GM23338 (cell line): ENCODE results near the gene PSORS1C1. TPM values are rescaled to one million over a fixed set of nuclear protein-coding genes. Genes with fewer than 3 reads are reported as not detected.

Experiments
- ATAC-seq: fragments of 200-7000 bp; cut with Tn5 transposase; 3 replicates; pipeline ENCODE4 v1.9.1; 2020
- DNase-seq: peaks from one replicate; pipeline ENCODE4 v3.0.0-alpha.2; 2015; ENCODE audit warnings: low spot score
- H2AFZ ChIP-seq: fragments of 200-600 bp; sonication (generic); 2 replicates; pipeline ENCODE4 v1.8.0; 2016; ENCODE audit warnings: antibody characterized with exemption, mild to moderate bottlenecking, moderate library complexity
- H3F3A ChIP-seq: fragments of 200-600 bp; sonication (generic); replicated peaks from 2 replicates; pipeline ENCODE4 v1.8.0; 2017; ENCODE audit warnings: antibody characterized with exemption, mixed run types, low read depth
- H3K27ac ChIP-seq: fragments of 200-600 bp; sonication (generic); 2 replicates; pipeline ENCODE4 v1.6.1; 2016; ENCODE audit warnings: low read depth
- H3K27me3 ChIP-seq: fragments of 200-600 bp; sonication (generic); 2 replicates; pipeline ENCODE4 v1.8.0; 2016; ENCODE audit warnings: mild to moderate bottlenecking, mixed run types, moderate library complexity; ENCODE audit not compliant: insufficient read depth
- H3K36me3 ChIP-seq: fragments of 200-600 bp; sonication (generic); 2 replicates; pipeline ENCODE4 v1.8.0; 2016; ENCODE audit warnings: mild to moderate bottlenecking; ENCODE audit not compliant: insufficient read depth
- H3K4me1 ChIP-seq: fragments of 200-600 bp; sonication (generic); 2 replicates; pipeline ENCODE4 v1.8.0; 2016; ENCODE audit warnings: mild to moderate bottlenecking, moderate library complexity; ENCODE audit not compliant: insufficient read depth
- H3K4me2 ChIP-seq: fragments of 200-600 bp; sonication (generic); 2 replicates; pipeline ENCODE4 v1.7.1; 2017; ENCODE audit warnings: mixed run types
- H3K4me3 ChIP-seq: fragments of 200-600 bp; sonication (generic); 2 replicates; pipeline ENCODE4 v1.6.1; 2016; ENCODE audit warnings: mixed run types
- H3K79me2 ChIP-seq: fragments of 200-600 bp; sonication (generic); replicated peaks from 2 replicates; pipeline ENCODE4 v1.8.0; 2017; ENCODE audit warnings: mild to moderate bottlenecking; ENCODE audit not compliant: insufficient read depth
- H3K9me2 ChIP-seq: fragments of 200-600 bp; sonication (generic); 2 replicates; pipeline ENCODE4 v1.8.0; 2017; ENCODE audit not compliant: insufficient read depth
- H4K20me1 ChIP-seq: fragments of 200-600 bp; sonication (generic); replicated peaks from 2 replicates; pipeline ENCODE4 v1.8.0; 2017; ENCODE audit warnings: mild to moderate bottlenecking; ENCODE audit not compliant: insufficient read depth
- H3K27ac Mint-ChIP-seq: 2 replicates; pipeline ENCODE4 v1.8.0; 2020; ENCODE audit warnings: inconsistent platforms, mild to moderate bottlenecking, moderate library complexity, mixed read lengths
- H3K27me3 Mint-ChIP-seq: 3 replicates; pipeline ENCODE4 v1.8.0; 2022; ENCODE audit warnings: low read depth, mild to moderate bottlenecking, moderate library complexity, mixed read lengths, inconsistent platforms; ENCODE audit not compliant: insufficient read depth, poor library complexity
- H3K36me3 Mint-ChIP-seq: 3 replicates; pipeline ENCODE4 v1.8.0; 2021; ENCODE audit warnings: low read depth, mild to moderate bottlenecking, inconsistent platforms, moderate library complexity, mixed read lengths
- H3K4me1 Mint-ChIP-seq: 3 replicates; pipeline ENCODE4 v1.8.0; 2020; ENCODE audit warnings: mild to moderate bottlenecking, inconsistent platforms, mixed read lengths
- H3K4me3 Mint-ChIP-seq: 3 replicates; pipeline ENCODE4 v1.8.0; 2021; ENCODE audit warnings: moderate library complexity, mild to moderate bottlenecking, inconsistent platforms, mixed read lengths
- H3K9me3 Mint-ChIP-seq: 3 replicates; pipeline ENCODE4 v1.8.0; 2020; ENCODE audit warnings: moderate library complexity, mild to moderate bottlenecking, inconsistent platforms, mixed read lengths
- CREB1 ChIP-seq: fragments of 250-450 bp; sonication (Bioruptor Pico); IDR thresholded peaks from 2 replicates; pipeline ENCODE4 v1.5.0; 2020; ENCODE audit warnings: low read depth, mild to moderate bottlenecking, moderate library complexity
- ETS1 ChIP-seq: IDR thresholded peaks from 2 replicates; pipeline ENCODE4 v1.6.1; 2016; ENCODE audit warnings: antibody characterized with exemption
- EZH2phosphoT487 ChIP-seq: fragments of 200-600 bp; sonication (generic); IDR thresholded peaks from one replicate; pipeline ENCODE4 v1.8.1; 2018; ENCODE audit warnings: antibody characterized with exemption; ENCODE audit not compliant: unreplicated experiment
- JUNB ChIP-seq: IDR thresholded peaks from one replicate; pipeline ENCODE4 v1.6.1; 2016; ENCODE audit warnings: antibody characterized with exemption; ENCODE audit not compliant: unreplicated experiment
- NANOG ChIP-seq: IDR thresholded peaks from 2 replicates; pipeline ENCODE4 v1.6.1; 2016; ENCODE audit warnings: antibody characterized with exemption, borderline replicate concordance
- POLR2AphosphoS5 ChIP-seq: IDR thresholded peaks from 2 replicates; pipeline ENCODE4 v1.6.1; 2016; ENCODE audit warnings: antibody characterized with exemption, low read depth
- STAT1 ChIP-seq: IDR thresholded peaks from one replicate; pipeline ENCODE4 v1.6.1; 2016; ENCODE audit warnings: antibody characterized with exemption; ENCODE audit not compliant: unreplicated experiment
- ZNF114 ChIP-seq: fragments of 250-450 bp; sonication (Bioruptor Pico); IDR thresholded peaks from 2 replicates; pipeline ENCODE4 v1.5.0; 2020; ENCODE audit warnings: mild to moderate bottlenecking, moderate library complexity
- ZNF462 ChIP-seq: fragments of 250-450 bp; sonication (Bioruptor Pico); IDR thresholded peaks from 2 replicates; pipeline ENCODE4 v1.5.0; 2020; ENCODE audit warnings: mild to moderate bottlenecking, moderate library complexity
- polyA plus RNA-seq: library from polyadenylated mRNA; unstranded; fragments of >200 nt; fragmentation: Nextera tagmentation; extraction: Ambion mirVana; gene quantifications from 2 replicates; pipeline ENCODE4 v1.2.1, GENCODE V29; 2016
- total RNA-seq: library from RNA; depleted of rRNA; stranded (reverse); fragments of >200 nt; shearing (Covaris generic); gene quantifications from 2 replicates; pipeline ENCODE4 v1.2.3, GENCODE V29; 2014

PSORS1C1 gene
- total and polyA plus RNA-seq, 2 experiments from 2014 or later = not detected

- TF ChIP-seq ZNF462 (CRISPR knock-in tag) (no peak), EZH2phosphoT487 (no peak)
These were observed 26.0 kb downstream of the PSORS1C1 start (continued) for GRCh38 chr6:31140643-31141042.

- Histone ChIP-seq H3K4me1 (peaks cover 7% of the 10 kb centered on the region; the same call in 1 of the 2 replicates), H2AFZ (no peak overlapping the region), H3K4me2 (no peak overlapping the region), H3K36me3 (peaks cover 7% of the 10 kb centered on the region), H3K27ac (no peak overlapping the region), H3K9me2 (0 out of 2 replicates have a peak, but pooled peaks cover 3% of the 10 kb centered on the region), H3K79me2 (no peaks in the 10 kb centered on the region), H3F3A (no peaks in the 10 kb centered on the region), H3K4me3 (no peak overlapping the region), H4K20me1 (no peaks in the 10 kb centered on the region), H3K27me3 (no peaks in the 10 kb centered on the region)
- Mint-ChIP-seq H3K4me1 (peaks cover 44% of the 10 kb centered on the region), H3K36me3 (peaks cover 33% of the 10 kb centered on the region), H3K27ac (no peak overlapping the region; the same call in 1 of the 2 replicates), H3K9me3 (peaks cover 7% of the 10 kb centered on the region; the same call in 2 of the 3 replicates), H3K27me3 (peaks cover 14% of the 10 kb centered on the region), H3K4me3 (no peak overlapping the region; the same call in 2 of the 3 replicates)
- no peak for ATAC-seq
- DNase-seq = no peak
- TF ChIP-seq ZNF462 (CRISPR knock-in tag) (no peak), ETS1 (no peak), NANOG (no peak), JUNB (no peak), POLR2AphosphoS5 (no peak), STAT1 (no peak), CREB1 (no peak), ZNF114 (CRISPR knock-in tag) (no peak)
These were observed 27.8 kb downstream of the PSORS1C1 start for GRCh38 chr6:31142361-31142761.
